Measurements from ENCODE around the gene CABLES2.

Gene CABLES2

GRCh38 chr20:62407221-62407992, at the start of gene CABLES2:
Gene CABLES2 (minus strand): TSS chr20:62407285. CDS start chr20:62407276, 9 bp downstream.
- peak; percentile 94 for DNase-seq

- no peak for DNase-seq
These were observed 48.8 kb upstream of the CABLES2 start for GRCh38 chr20:62455929-62456328.

GRCh38 chr20:62454904-62455636, 48.0 kb upstream of the CABLES2 start:
- no peak for DNase-seq

- no peak for DNase-seq
These were observed 46.2 kb upstream of the CABLES2 start for GRCh38 chr20:62453186-62453808.

- no peak for DNase-seq
These were observed 45.5 kb upstream of the CABLES2 start for GRCh38 chr20:62452475-62453095.

- DNase-seq: no peak
These were observed 44.9 kb upstream of the CABLES2 start for GRCh38 chr20:62451970-62452369.

- DNase-seq: no peak
These were observed 44.2 kb upstream of the CABLES2 start for GRCh38 chr20:62451156-62451767.

- DNase-seq: no peak
These were observed 43.0 kb upstream of the CABLES2 start for GRCh38 chr20:62449951-62450691.

- no peak for DNase-seq
These were observed 41.7 kb upstream of the CABLES2 start for GRCh38 chr20:62448788-62449187.

- DNase-seq: no peak
These were observed 41.0 kb upstream of the CABLES2 start for GRCh38 chr20:62448038-62448437.

GRCh38 chr20:62446888-62447869, 40.1 kb upstream of the CABLES2 start:
- DNase-seq: no peak

GRCh38 chr20:62446481-62446880, 39.4 kb upstream of the CABLES2 start:
- no peak for DNase-seq

- DNase-seq: no peak
These were observed 38.7 kb upstream of the CABLES2 start for GRCh38 chr20:62445553-62446340.

GRCh38 chr20:62444286-62444685, 37.2 kb upstream of the CABLES2 start:
- DNase-seq: no peak

- DNase-seq: no peak
These were observed 35.0 kb upstream of the CABLES2 start for GRCh38 chr20:62441987-62442539.

GRCh38 chr20:62439218-62439617, 32.1 kb upstream of the CABLES2 start:
- DNase-seq: no peak

GRCh38 chr20:62437927-62438326, 30.8 kb upstream of the CABLES2 start:
- no peak for DNase-seq

GRCh38 chr20:62437496-62437895, 30.4 kb upstream of the CABLES2 start:
- DNase-seq: no peak

- DNase-seq: no peak
These were observed 29.6 kb upstream of the CABLES2 start for GRCh38 chr20:62436692-62437091.

Data from NCI-H146 (cell line).